ENCODE results near the gene STK10.
"Not testable (repeated sequence)": the region's sequence is repeated elsewhere in the genome, so short reads cannot be mapped to it uniquely, and the experiment has no call there.

STK10 gene

DNA sequence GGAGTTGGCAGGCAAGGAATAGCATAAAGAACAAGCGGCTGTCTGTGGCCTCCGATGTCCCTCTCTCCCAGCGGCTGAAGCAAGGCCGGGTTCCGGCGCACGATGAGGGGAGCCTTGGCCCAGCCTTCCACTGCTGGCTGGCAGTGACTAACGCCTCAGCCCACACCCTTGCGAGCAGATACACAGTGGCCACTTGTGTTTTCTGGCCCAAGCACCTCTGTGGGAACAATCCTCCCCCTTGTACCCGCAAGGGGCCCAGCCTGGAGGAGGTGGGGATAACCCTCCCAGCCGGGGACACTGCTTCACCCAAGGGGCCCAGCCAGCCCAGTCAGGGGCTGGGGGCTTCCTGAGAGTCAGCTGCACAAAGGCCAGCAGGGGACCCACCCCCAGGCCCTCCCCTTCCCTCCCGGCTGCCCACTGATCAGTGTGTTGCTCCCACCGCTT, 23.2 kb downstream of the STK10 start:
- no peak for DNase-seq

DNA sequence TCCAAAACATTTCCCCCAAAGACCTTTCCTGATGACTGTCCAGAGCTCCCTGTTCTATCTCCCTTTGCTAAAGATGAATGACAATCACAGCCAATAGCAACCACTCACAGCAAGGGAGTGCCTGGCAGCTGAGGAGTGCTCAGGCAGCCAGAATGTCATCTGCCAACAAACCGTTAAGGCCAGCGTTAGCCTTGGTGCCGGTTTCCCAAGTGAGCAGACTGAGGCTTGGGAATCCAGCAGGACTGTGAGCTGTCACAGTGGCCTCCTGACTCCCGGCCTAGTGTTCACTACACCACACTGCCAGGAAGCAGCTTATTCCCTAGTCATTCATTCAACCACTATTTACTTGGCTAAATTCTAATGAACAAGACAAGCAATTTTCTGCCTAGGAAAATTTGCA, 24.7 kb downstream of the STK10 start:
- no peak for DNase-seq

DNA sequence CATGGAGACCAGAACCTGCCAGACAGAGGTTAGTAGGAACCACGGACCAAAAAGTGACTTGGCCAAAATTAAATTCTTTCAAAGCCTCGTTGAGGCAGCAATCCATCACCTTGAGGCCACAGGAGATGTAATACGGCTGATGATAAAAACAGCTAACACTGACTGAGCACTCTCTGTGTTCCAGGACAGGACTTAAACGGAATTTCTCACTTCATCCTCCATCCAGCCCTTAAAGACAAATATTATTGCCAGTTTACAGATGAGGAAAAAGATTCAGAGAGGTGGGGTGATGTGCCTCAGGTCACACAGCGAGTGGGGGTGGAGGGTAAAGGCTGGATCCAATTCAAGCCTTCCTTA, 25.1 kb downstream of the STK10 start:
- DNase-seq = no peak

DNA sequence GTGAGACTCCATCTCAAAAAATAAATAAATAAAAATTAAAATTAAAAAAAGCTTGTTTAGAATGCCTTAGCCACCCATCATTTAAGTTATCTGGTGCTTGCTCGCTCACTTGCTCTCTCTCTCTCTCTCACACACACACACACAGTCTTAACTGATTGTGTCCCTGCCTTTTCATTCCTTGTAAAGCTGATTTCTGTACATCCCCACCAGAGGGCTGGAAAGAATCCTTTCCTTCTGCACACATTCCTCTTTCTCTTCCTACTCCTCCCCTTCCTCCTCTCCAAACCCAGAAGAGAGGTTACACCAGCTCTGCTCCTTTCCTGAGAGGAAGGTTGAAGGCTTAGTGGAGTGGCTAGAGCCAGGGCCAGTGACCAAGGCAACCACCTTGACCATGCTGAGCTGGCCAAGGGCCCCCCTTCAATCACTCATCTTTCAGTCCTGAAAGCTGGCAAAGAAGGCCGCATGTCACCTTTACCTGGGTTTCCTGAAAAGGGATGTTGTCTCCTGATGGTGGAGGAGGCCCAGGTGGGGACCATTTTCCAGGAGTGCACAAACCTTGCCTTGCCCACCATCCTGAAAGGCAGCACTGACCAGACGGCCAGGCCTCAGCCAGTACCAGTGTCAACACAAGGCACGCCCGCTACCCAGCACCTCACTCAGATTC, 25.6 kb downstream of the STK10 start:
- no peak for DNase-seq

DNA sequence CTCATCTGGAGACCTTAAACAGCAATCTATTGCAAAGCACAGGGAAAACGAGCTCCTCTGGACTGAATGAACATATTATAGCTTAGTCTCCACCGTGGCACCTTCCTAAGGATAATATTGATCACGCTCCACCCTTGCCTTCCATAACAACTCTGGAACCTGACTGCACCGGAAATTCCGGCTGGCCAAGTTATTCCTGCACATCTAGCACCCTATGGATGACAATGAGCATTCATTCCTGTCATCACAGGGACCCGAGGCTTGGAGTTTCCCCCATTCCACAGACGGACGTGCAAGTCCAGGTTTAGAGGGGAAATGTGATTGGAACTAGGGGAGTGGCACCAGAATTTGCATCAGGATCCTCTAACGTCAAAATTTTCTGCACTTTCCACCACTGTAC, 27.5 kb downstream of the STK10 start:
- no peak for DNase-seq

DNA sequence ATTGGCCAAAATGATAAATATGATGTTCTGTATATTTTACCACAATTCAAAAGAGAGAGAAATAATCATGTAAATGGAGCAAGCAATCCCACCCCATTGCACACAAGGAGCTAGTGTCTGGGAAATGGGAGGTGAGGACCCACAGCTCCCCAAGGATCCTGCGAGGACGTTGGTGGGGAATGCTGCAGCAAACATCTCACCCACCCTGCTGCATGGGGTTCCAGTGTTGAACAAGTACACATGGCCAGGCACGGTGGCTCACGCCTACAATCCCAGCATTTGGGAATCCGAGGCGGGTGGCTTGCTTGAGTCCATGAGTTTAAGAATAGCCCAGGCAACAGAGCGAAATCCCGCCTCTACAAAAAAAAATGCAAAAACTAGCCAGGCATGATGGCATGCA, 29.0 kb downstream of the STK10 start:
- DNase-seq = no peak

DNA sequence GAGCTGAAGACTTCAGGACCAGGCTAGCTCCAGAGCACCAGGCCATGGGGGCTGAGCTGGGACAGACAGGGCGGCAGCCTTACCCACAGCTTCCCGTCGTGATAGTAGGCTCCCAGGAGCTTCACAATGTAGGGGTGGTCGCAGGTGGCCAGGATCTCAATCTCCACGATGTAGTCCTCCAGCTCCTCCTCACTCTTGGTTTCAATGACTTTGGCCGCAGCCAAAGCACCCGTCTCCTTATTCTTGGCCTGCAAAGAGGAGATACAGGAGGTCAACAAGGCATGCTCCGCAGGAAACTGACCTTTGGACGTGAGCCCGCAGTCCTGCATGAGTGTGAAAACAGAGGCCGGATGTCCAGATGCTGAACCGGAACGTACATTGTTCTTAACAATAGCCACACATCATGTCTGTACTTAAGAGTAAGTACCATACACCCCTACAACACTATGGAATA, 31.5 kb downstream of the STK10 start:
- DNase-seq = no peak

DNA sequence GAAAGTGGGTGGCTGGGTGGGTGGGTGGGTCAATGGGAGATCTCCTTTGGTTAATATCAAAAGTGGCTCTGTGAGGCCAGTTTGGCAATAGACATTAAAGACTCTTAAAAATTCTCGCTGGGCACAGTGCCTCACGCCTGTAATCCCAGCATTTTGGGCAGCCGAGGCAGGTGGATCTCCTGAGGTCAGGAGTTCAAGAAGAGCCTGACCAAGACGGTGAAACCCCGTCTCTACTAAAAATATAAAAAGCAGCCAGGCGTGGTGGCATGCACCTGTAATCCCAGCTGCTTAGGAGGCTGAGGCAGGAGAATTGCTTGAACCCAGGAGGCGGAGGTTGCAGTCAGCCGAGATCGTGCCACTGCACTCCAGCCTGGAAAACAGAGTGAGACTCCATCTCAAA, 32.9 kb downstream of the STK10 start:
- DNase-seq = not testable (repeated sequence)

DNA sequence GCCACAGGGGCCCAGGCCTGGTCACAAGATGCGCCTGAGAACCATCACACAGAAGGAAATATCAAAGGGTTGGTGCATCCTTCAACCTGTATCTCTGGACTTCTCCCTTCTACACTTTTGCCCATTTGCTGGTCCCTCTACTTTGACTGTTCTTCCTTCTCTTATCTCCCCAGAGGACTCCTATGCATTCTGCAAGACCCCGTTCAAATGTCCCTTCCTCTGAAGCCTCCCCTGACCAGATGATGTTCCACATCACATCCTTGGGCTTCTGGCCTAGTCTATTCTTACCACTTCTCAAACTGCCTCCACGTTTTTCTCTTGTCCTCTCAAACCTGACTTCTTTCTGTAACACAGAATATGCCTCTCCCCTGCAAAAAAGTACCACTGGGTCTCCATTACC, 34.3 kb downstream of the STK10 start:
- no peak for DNase-seq

DNA sequence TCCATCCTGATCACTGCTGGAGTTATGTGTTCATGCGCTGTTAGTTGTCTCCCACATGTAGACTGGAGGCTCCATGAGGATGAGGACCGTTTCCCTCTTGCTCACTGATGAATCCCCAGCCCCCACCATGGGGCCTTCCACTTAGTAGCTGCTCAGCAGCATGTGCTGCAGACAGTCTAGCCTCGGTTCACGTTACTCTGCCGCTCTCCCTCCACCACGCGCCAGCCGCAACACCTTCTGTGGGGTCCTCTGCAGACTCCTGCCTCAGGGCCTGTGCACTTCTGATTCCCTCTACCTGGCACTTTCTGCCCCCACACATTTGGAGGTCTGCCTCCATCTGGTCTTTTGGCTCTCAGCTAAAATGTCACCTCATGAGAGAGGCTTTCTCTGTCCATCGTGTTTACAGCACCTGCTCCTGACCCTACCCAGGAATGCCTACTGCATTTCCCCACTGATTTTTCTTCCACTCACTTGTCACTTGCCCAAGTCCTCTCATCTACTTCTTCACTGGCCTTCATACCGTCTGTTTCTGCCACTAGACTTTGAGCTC, 36.3 kb downstream of the STK10 start:
- DNase-seq = no peak

DNA sequence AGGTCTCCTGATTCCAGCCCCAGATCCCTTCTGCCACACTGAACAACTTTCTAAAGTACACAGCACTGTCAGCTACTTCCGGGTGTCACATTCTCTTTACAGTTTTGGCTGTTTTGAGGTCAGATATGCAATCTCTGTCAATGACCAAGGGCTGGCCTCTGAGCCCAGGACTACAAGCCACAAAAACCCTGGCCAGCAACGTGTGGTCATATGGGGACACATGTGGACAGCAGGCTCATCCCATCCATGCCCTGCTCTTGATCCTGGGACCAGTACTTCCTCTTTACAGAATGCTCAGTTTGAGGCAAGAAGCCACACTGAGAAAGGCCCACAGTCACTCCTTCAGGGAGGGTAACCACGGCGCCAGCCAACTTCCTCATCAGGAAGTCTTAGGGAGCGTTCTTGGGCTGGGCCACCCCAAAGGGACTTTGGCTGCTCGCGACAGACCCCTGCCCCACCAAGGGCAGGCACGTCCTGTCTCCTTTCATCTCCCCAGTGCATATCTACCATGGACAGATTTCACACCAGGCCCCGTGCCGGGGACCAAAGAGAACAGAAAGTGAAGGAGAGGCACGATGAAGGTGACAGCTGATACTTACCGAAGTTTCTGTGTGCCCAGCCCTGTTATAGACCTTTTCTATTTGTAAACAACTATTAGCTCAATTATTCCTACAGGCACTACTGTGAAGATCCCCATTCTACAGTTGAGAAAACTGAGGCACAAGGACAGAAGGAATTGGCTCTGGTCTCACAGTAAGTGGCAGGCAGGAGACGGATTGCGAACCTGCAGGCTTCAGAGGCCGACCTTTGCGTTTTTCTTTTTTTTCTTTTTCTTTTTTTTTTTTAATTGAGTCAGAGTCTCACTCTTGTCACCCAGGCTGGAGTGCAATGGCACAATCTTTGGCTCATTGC, 37.3 kb downstream of the STK10 start:
- no peak for DNase-seq

DNA sequence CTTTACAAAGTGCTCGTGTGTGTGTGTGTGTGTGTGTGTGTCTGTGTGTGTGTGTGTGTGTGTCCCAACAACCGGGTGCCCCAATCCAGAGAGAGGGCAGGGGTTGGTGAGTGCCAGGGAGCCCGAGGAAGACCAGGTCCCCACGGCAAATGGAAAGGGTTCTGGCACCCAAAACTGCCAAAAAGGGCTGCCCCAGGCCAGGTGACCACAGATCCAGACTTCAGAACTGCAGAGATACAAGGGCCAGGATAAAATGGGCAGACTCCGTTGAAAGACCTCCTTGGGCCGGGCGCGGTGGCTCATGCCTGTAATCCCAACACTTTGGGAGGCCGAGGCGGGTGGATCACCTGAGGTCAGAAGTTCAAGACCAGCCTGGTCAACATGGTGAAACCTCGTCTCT, 38.5 kb downstream of the STK10 start:
- not testable (repeated sequence) for DNase-seq

DNA sequence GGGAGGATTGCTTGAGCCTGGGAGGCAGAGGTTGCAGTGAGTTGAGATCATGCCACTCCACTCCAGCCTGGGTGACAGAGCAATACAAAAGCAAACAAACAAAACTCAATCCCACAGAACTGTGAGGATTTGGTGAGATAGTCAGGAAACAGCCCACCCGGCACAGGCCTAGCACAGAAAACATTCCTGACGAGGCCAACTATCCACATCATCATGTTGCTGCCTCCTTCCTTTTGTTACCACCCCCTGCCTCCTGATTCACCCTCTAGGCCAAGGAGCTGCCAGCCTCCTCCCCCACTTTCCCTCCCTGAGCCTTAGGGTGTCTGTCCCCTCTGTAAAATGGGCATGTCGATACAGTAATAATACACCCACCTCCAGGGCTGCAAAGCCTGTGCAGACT, 39.0 kb downstream of the STK10 start:
- no peak for DNase-seq

DNA sequence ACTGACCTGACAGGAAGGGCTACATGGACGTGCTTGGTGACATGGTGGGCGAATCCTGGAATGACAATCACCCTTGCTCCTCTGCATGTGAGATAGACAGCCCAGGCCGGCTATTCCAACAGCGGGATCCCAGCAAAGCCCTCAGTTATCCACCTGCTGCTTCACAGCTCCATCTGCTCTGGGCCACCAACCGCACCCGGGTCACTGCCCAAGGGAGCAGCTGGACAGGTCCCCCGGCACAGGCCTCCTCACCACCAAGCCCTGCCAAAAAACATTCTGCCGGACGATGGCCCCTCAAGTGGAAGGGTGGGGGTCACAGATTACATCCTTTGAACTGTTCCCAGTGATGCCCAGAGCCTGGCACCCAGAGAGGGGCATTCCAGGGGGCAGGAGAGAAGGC, 39.6 kb downstream of the STK10 start:
- DNase-seq = no peak

DNA sequence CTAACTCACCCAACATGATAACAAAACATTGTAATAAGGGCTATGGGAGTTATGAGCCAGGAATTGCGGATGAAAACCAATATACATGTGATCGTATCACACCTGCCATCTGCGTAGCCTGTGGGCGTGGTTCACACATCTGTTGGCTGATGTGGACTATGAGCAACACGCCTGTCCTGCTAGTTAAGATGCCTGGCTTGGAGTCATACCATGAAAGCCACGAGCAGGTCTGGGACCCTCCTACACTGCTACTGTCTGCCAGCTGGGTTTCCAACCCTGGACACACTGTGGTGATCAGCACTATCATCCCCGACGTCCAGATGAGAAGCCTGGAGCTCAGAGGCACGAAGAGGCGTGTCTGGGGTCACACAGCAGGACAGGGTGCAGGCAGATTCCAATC, 40.2 kb downstream of the STK10 start:
- no peak for DNase-seq

DNA sequence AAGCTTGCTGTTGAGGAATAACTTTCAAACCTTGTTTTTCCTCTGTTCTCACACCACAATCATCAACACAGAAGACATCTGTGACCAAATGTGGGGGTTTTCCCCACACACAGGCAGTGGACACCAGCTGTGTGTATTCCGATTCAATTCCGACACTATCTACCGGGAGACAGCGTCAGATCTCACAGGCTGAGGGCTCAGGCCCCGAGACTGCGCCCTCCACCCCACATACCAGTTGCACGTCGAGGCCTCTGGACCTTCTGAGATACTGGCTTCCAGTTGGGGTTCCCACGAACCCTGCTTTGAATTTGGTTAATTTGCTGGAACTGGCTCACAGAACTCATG, 41.3 kb downstream of the STK10 start:
- no peak for DNase-seq

DNA sequence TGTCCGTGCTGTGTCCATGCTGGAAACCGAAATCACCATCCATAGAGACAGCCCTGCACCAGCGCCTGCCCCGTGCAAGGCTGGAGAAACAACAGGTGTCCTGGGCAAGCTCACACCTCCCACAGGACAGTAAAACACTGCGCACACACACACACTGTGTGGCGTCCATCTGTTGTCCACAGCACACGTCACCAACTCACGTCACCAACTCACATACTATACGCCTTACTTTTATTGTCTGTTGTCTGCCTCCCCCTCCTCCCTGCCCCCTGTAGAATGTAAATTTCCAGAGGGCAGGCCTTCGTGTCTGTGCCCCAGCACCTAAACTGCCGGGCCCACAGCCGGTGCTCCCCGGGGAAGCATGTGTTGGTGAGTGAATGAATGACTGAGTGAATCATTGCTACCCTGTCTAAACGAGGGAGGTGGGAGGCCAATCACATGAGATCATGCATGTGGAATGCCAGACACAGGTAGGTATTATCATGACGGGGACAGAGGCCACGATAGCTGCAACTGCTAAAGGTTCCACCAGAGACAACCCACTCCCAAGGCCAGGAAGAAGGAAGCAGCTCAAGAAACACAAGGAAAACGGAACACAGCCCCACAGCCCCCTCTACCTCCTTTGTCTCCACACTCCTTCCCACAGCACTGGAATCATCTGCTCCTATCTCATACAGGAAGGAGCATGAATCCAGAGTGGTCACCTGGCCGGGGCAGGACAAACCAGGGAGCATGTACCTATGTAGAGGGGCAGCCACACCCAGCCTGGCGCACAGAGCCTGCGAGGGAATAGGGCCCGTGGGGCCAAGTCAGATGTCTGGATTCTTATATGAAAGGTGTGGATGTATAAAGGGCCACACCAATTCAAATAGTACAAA, 41.9 kb downstream of the STK10 start:
- DNase-seq = no peak

DNA sequence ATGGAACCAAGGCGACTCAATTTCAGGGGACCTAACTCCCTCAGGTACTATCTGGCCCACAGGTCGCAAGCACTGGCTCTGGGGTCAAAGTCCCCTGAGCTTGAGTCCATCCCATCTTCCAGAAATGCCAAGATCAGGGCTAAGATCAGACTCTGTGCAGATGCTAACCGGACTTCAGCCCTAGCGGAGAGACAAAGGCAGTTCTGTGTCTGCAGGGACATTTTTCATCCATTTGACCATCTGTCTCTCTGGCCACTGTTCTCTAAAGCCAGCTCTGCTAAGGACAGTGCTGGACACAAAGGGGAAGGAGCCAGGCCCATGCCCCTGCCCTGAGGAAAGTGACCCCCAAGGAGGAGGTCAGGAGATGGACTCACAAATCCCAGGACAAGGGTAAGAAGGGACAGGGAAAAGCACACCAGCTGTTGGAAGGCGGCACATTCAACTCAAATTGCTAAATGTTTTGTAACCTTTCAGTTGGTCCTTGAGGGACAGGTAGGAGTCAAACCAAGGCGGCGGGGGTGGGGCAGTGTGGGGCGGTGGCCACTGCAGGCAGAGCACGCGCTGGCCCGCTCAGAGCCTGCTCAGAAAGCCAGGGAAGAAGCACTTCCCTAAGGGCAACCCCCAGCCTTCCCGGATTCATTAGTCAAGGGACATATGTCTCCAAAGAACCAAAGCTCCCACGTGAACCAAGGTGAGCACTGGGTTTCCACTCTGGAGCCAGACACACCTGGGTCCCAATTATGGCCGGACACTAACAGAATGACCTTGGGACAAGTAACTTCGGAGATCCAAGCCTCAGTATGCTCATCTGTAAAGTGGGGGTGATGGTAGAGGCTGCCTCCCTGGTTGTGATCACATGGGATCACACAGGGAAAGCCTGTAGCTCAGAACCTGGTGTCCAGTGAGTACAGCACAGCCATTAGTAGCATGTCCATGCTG, 42.8 kb downstream of the STK10 start:
- no peak for DNase-seq

DNA sequence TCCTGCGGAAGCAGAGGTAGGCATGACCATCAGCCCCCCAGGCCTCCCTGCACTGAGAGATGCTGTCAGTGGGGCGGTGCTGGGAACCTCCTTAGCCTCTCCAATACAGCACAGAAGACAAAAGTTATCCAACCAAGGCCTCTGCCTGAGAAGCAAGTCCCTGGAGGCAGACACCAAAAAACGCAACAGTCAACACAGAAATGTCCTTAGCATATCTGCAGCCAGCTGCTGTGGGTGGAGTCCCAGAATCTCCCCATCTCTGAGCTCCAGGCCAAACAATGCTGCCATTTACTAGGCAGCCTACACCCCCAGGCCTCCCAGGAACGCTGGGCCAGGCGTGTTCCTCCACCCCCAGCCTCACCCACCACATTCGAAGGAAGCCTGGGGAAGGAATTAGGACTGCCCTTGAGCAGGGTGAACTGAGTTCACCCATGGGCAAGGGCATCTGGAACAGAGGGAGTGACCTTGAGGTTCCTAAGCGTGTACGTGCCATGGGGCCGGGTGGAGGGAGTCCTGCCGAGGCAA, 43.7 kb downstream of the STK10 start:
- peak; percentile 63 for DNase-seq

DNA sequence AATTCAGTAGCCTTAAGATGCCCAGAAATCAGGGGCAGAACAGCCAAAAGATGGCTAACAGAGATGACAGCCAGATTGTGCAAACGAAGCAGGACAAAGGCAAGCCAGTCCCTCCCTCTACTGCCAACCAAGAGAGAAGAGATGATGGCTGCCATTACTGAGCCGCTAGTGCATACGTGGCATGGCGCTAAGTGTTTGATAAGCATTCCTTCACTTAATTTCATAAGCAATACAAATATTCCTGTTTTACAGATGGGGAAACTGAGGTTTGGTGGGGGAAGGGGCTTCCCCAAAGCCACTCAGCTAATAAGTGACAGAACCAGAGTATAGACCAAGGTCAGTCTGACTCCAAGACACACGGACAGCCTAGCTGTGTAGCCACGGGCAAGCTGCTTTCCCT, 44.1 kb downstream of the STK10 start:
- no peak for DNase-seq

DNA sequence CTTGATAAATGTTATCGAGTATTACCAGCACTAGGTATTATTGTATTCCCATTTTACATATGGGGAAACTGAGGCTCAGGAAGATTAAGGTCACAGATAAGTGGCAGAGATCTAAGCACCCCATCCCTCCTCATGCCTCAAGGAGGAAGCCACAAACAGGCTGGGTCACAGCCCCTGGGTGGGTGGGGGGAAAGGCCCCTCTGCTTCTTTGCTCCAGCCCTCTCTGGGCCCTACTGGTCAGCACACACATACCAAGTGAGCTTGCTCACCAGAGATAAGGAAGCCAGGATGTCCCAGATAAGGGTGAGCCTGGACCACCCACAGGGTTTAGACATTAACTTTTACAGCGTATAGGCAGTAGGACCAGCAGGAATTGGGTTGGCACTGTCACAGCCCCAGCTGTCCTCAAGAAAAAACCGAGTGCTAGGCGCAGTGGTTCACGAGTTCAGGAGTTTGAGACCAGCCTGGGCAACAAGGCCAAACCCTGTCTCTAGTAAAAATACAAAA, 45.3 kb downstream of the STK10 start:
- no peak for DNase-seq

DNA sequence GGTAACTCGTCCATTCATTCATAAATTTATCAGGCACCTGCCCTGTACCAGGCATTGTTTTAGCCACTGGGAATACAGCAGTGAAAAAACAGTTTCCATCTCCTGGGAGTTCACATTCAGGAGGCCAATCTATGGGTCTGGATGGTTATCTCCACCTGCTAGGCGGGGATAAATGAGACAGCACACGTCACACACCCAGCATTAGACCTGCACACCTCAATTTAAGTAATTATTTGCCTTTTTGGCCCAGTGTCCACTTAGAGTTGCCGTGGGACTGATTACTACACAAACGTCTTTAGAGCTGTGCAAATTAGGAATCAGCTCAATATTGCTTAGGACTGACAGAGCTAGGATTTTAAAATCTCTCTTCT, 46.1 kb downstream of the STK10 start:
- DNase-seq = no peak

Measured in NCI-H2171 treated with DMSO at 0.1 percent for 48 hours (cell line).